ENCODE data around the gene RAB4A.

Gene RAB4A, protein sequence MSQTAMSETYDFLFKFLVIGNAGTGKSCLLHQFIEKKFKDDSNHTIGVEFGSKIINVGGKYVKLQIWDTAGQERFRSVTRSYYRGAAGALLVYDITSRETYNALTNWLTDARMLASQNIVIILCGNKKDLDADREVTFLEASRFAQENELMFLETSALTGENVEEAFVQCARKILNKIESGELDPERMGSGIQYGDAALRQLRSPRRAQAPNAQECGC

DNA sequence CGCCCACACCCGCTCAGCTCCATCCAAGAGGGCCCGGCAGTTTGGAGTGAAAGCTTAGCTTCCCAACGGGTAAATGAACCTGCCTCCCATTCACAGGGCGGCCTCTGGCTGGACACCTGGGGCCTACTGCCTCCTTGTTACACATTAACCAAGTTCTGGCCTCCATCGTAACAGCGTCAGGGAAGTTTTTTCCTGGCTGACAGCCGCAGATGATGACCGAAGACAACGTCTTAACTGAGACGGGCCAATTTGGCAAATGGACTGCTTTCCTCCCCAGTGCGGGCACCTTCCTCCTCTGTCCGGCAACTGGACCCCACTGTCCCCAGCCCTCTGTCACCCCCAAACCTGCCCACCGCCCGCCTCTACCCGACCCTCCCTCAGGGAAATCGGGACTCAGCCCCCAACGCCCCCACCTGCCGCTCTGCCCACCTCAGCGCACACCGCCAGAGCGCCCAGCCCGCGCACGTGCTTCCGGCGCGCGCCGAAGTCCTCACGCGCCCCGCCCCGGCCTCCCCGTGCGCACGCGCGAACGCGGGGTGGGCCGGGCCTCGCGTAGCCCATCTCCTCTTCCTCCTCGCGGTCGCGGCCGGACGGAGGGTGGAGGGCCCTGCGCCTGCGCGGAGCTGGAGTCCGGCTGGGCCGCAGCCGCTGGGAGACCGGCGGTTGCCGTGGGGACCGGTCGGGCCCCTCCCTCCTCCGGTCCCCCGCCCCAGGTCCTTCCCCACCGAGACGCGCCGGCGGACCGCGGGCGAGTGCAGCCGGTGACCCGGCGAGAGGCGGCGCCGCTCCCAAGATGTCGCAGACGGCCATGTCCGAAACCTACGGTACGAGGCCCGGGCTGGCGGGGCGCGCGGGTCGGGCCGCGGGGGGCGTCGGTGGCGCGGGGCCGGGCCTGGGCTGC lies at the start of gene RAB4A:
Gene RAB4A (plus strand): TSS at position 565 of the 901 bp plus-strand sequence. CDS start 229 bp downstream, at position 794.
- peak; percentile 94 for DNase-seq
- in situ Hi-C loops (cut with HindIII; ENCODE audit: low pct_ligation_motif_present, low pct_unique_long_range_greater_than_20kb, low sequenced_read_pairs) = no loop called here

GRCh38 chr1:229222081-229222480 lies 48.8 kb upstream of the RAB4A start:
- in situ Hi-C loops (cut with HindIII; ENCODE audit: low pct_ligation_motif_present, low pct_unique_long_range_greater_than_20kb, low sequenced_read_pairs) = no loop called here
- DNase-seq = no peak

- in situ Hi-C loops (cut with HindIII; ENCODE audit: low pct_ligation_motif_present, low pct_unique_long_range_greater_than_20kb, low sequenced_read_pairs) = no loop called here
- no peak for DNase-seq
These were observed 47.4 kb upstream of the RAB4A start for GRCh38 chr1:229223498-229223897.

GRCh38 chr1:229224308-229224707 lies 46.6 kb upstream of the RAB4A start:
- in situ Hi-C loops (cut with HindIII; ENCODE audit: low pct_ligation_motif_present, low pct_unique_long_range_greater_than_20kb, low sequenced_read_pairs) = no loop called here
- DNase-seq = no peak

GRCh38 chr1:229225331-229225782 lies 45.6 kb upstream of the RAB4A start:
- no peak for DNase-seq

GRCh38 chr1:229226796-229227195 lies 44.1 kb upstream of the RAB4A start:
- in situ Hi-C loops (cut with HindIII; ENCODE audit: low pct_ligation_motif_present, low pct_unique_long_range_greater_than_20kb, low sequenced_read_pairs) = no loop called here
- DNase-seq = no peak

More at GRCh38 chr1:229225331-229225782, 45.6 kb upstream of the RAB4A start:
- in situ Hi-C loops (cut with HindIII; ENCODE audit: low pct_ligation_motif_present, low pct_unique_long_range_greater_than_20kb, low sequenced_read_pairs) = no loop called here

DNA sequence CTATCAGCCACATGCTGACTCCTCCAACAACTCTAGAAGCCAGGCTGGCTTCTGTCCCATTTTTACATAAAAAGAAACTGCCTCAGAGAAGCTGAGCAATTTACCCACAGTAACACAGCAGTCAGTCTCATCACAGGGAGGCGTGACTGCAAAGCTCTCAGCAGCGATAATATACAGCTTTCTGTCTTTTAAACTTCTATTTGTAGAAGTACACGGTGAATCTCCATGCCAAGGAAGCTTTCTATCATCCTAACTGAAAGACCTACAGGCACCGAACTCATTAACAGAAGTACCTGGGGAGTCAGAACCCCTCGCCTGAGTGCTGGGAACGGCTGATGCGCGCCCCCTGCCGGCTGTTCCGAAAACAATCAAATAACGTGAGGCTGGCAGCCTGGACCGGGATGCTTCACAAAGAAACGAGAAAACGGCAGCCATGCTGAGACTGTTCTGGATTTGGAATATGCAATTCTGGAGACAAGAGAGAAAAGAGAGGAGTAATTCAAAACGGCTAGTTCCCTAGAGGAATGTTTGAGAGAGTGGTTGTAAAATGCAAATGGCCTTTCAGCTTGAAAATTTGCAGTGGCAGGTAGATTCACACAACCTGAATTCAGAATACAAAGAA lies 43.5 kb upstream of the RAB4A start:
- in situ Hi-C loops (cut with HindIII; ENCODE audit: low pct_ligation_motif_present, low pct_unique_long_range_greater_than_20kb, low sequenced_read_pairs) = no loop called here
- peak; percentile 72 for DNase-seq

- in situ Hi-C loops (cut with HindIII; ENCODE audit: low pct_ligation_motif_present, low pct_unique_long_range_greater_than_20kb, low sequenced_read_pairs) = no loop called here
- no peak for DNase-seq
These were observed 42.4 kb upstream of the RAB4A start for GRCh38 chr1:229228522-229228921.

GRCh38 chr1:229229137-229229720 lies 41.7 kb upstream of the RAB4A start:
- DNase-seq = no peak
- in situ Hi-C loops (cut with HindIII; ENCODE audit: low pct_ligation_motif_present, low pct_unique_long_range_greater_than_20kb, low sequenced_read_pairs) = no loop called here

- in situ Hi-C loops (cut with HindIII; ENCODE audit: low pct_ligation_motif_present, low pct_unique_long_range_greater_than_20kb, low sequenced_read_pairs) = no loop called here
- no peak for DNase-seq
These were observed 41.2 kb upstream of the RAB4A start for GRCh38 chr1:229229721-229230139.

DNA sequence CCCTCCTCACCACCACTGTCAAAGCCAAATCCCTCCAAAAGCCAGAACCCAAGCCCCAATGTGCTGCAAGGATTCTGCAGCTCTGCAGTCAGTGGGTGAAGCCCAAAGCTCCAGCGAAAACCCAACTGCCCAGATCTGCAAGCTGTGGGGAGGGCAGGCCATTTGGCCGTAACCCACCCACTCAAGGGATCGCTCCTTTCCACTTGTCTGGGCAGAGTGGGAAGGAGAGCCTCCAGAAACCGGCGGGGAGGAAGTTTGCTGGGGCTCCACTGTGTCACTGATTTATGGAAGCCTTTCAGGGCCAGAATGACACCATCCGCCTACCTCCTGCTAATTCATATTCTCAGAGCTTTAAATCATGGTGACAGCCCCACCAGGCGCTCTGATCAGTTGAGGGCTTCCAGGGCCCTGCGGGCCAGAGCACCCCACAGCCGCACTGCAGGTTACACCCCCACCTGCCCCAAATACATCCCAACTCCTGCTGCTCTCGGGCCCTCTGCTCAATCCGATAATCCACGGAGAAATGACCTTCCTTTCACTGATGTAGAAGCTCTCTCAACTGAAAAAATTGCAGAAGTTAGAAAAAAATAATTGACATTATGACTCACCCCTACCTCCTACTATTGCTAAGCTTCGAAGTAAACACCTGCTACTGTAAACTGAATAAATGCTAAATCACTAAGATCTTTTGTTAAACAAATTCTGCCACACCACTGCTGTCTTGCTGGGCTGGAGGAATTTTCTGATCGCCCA lies 40.6 kb upstream of the RAB4A start:
- no peak for DNase-seq
- in situ Hi-C loops (cut with HindIII; ENCODE audit: low pct_ligation_motif_present, low pct_unique_long_range_greater_than_20kb, low sequenced_read_pairs) = no loop called here

- peak; percentile 48 for DNase-seq
- in situ Hi-C loops (cut with HindIII; ENCODE audit: low pct_ligation_motif_present, low pct_unique_long_range_greater_than_20kb, low sequenced_read_pairs) = no loop called here
These were observed 39.8 kb upstream of the RAB4A start for GRCh38 chr1:229230893-229231753.

GRCh38 chr1:229231754-229232119 lies 39.2 kb upstream of the RAB4A start:
- no peak for DNase-seq
- in situ Hi-C loops (cut with HindIII; ENCODE audit: low pct_ligation_motif_present, low pct_unique_long_range_greater_than_20kb, low sequenced_read_pairs) = no loop called here

- in situ Hi-C loops (cut with HindIII; ENCODE audit: low pct_ligation_motif_present, low pct_unique_long_range_greater_than_20kb, low sequenced_read_pairs) = no loop called here
- DNase-seq = no peak
These were observed 35.9 kb upstream of the RAB4A start for GRCh38 chr1:229234870-229235472.

GRCh38 chr1:229237320-229237719 lies 33.6 kb upstream of the RAB4A start:
- no peak for DNase-seq
- in situ Hi-C loops (cut with HindIII; ENCODE audit: low pct_ligation_motif_present, low pct_unique_long_range_greater_than_20kb, low sequenced_read_pairs) = no loop called here

DNA sequence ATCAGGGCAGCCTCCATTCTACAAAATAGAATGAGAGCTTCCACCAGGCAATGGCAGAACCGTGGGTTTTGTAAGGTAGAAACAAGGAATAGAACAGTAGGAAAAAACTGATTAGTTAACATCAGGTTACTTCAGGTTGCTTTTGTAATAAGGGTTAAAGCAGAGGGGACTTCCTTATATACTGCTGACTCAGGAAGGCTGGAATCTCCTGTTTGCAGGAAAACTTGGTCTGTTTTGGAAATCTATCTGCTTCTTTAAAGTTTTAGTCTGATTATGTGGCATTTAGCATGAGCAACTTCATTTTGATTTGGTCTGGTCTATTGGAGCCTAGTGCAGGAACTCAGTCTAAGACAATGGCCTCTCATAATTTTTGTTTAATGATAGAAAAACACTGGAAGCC lies 32.7 kb upstream of the RAB4A start:
- in situ Hi-C loops (cut with HindIII; ENCODE audit: low pct_ligation_motif_present, low pct_unique_long_range_greater_than_20kb, low sequenced_read_pairs) = no loop called here
- DNase-seq = no peak
